GM12878 (cell line): ENCODE results near the gene CAMTA2. TPM values are rescaled to one million over a fixed set of nuclear protein-coding genes. Genes with fewer than 3 reads are reported as not detected.
A peak's percentile ranks its signal among the peaks of the same experiment; 100 is the strongest.

Source experiments
- ATAC-seq: fragments of 200-7000 bp; cut with Tn5 transposase; 3 replicates; pipeline ENCODE4 v1.9.1; 2020; ENCODE audit warnings: mild to moderate bottlenecking, moderate library complexity
- BruUV-seq: library from RNA; stranded (reverse); fragments of 400-500 nt; replicated peaks from 2 replicates; lab custom pipeline; 2021; lab: Mats Ljungman, UMichigan
- CTCF ChIA-PET: fragments of 300-600 bp; sonication (Branson Sonifier 250); formaldehyde crosslinking; extraction: SDS; loops from one replicate; lab custom pipeline; 2021; ENCODE audit warnings: inconsistent platforms; lab: Yijun Ruan, JAX
- POLR2A ChIA-PET: fragments of 350-600 bp; formaldehyde crosslinking; extraction: SDS; loops from one replicate; lab custom pipeline; 2021; ENCODE audit warnings: inconsistent platforms; lab: Charles Lee
- RAD21 ChIA-PET: fragments of 300-600 bp; sonication (Branson Sonifier 250); formaldehyde crosslinking; loops from one replicate; lab custom pipeline; 2023; ENCODE audit warnings: antibody characterized with exemption; ENCODE audit not compliant: unreplicated experiment; lab: Charles Lee
- SMC1A ChIA-PET: fragments of 300-600 bp; sonication (Branson Sonifier 250); formaldehyde crosslinking; loops from one replicate; lab custom pipeline; 2023; ENCODE audit not compliant: unreplicated experiment, uncharacterized antibody; lab: Charles Lee
- DNase-seq: peaks from one replicate; pipeline ENCODE4 v3.0.0-alpha.2; 2011; ENCODE audit warnings: low read depth, low spot score
- FAIRE-seq: peaks from 3 replicates; lab custom pipeline; 2011; peaks lifted over from hg19 to GRCh38; lab: Jason Lieb, UNC
- H2AFZ ChIP-seq: 2 replicates; pipeline ENCODE4 v1.6.0; 2011; ENCODE audit warnings: low read depth, low read length, control low read depth; ENCODE audit not compliant: control insufficient read depth
- H3K27ac ChIP-seq: 2 replicates; pipeline ENCODE4 v1.5.1; 2011; ENCODE audit warnings: control low read depth; ENCODE audit not compliant: control insufficient read depth, insufficient read depth
- H3K27me3 ChIP-seq, 2 experiments: replicated peaks in 1 of 2; 2 replicates each; pipeline versions ENCODE4 v1.6.0 to v1.6.1; 2011; ENCODE audit warnings: low read length in 1 of 2; ENCODE audit not compliant: control insufficient read depth in 2 of 2, insufficient read depth in 2 of 2
- H3K36me3 ChIP-seq, 2 experiments: 2 replicates each; pipeline ENCODE4 v1.5.1; 2011; ENCODE audit warnings: low read length in 1 of 2; ENCODE audit not compliant: control insufficient read depth in 2 of 2, insufficient read depth in 2 of 2
- H3K4me1 ChIP-seq: 2 replicates; pipeline ENCODE4 v1.6.1; 2011; ENCODE audit warnings: mild to moderate bottlenecking, low read length, moderate library complexity, mixed read lengths; ENCODE audit not compliant: control insufficient read depth, insufficient read depth
- H3K4me2 ChIP-seq: 2 replicates; pipeline ENCODE4 v1.6.0; 2011; ENCODE audit warnings: control low read depth; ENCODE audit not compliant: control insufficient read depth, insufficient read depth
- H3K4me3 ChIP-seq: fragments of 200-600 bp; sonication (generic); 2 replicates; pipeline ENCODE4 v1.5.1; 2016
- H3K79me2 ChIP-seq: 2 replicates; pipeline ENCODE4 v1.6.0; 2011; ENCODE audit warnings: low read length; ENCODE audit not compliant: control insufficient read depth, insufficient read depth
- H3K9ac ChIP-seq: 2 replicates; pipeline ENCODE4 v1.8.0; 2011; ENCODE audit warnings: low read length, control low read depth, mixed read lengths; ENCODE audit not compliant: control insufficient read depth, insufficient read depth
- H3K9me3 ChIP-seq: replicated peaks from 3 replicates; pipeline ENCODE4 v1.5.1; 2011; ENCODE audit warnings: mild to moderate bottlenecking, low read length; ENCODE audit not compliant: control insufficient read depth, insufficient read depth
- H4K20me1 ChIP-seq: 2 replicates; pipeline ENCODE4 v1.6.0; 2011; ENCODE audit not compliant: control insufficient read depth, insufficient read depth
- BCL11A ChIP-seq: IDR thresholded peaks from 2 replicates; pipeline ENCODE4 v1.6.1; 2011; ENCODE audit warnings: low read depth, low read length
- IKZF2 ChIP-seq, 2 experiments: fragments of 450-650 bp; IDR thresholded peaks; 2 replicates each; pipeline ENCODE4 v1.6.1; 2017; ENCODE audit warnings: mild to moderate bottlenecking in 2 of 2, moderate library complexity in 2 of 2
- MEF2B ChIP-seq: fragments of 450-650 bp; IDR thresholded peaks from 2 replicates; pipeline ENCODE4 v1.6.1; 2018; ENCODE audit warnings: mild to moderate bottlenecking, moderate library complexity; ENCODE audit not compliant: partially characterized antibody, poor library complexity, severe bottlenecking
- NBN ChIP-seq: fragments of 450-650 bp; IDR thresholded peaks from 2 replicates; pipeline ENCODE4 v1.6.1; 2016
- NFXL1 ChIP-seq: fragments of 450-650 bp; IDR thresholded peaks from 2 replicates; pipeline ENCODE4 v1.6.1; 2017; ENCODE audit warnings: antibody characterized with exemption, mild to moderate bottlenecking, borderline replicate concordance
- PAX8 ChIP-seq: fragments of 450-650 bp; IDR thresholded peaks from 2 replicates; pipeline ENCODE4 v1.6.1; 2017; ENCODE audit warnings: mild to moderate bottlenecking, moderate library complexity
- POLR2AphosphoS2 ChIP-seq: IDR thresholded peaks from 2 replicates; pipeline ENCODE4 v1.6.1; 2011; ENCODE audit warnings: low read depth, mild to moderate bottlenecking, low read length, improper control_type of control experiment, moderate library complexity
- SIN3A ChIP-seq: IDR thresholded peaks from 2 replicates; pipeline ENCODE4 v1.6.1; 2012; ENCODE audit warnings: low read depth, low read length, improper control_type of control experiment
- TCF3 ChIP-seq: IDR thresholded peaks from 2 replicates; pipeline ENCODE4 v1.6.1; 2012; ENCODE audit warnings: low read depth, mild to moderate bottlenecking, low read length, borderline replicate concordance; ENCODE audit not compliant: insufficient read depth
- USF1 ChIP-seq: IDR thresholded peaks from 2 replicates; pipeline ENCODE4 v1.6.1; 2011; ENCODE audit warnings: borderline replicate concordance, low read depth, mild to moderate bottlenecking, moderate library complexity, mixed read lengths, low read length; ENCODE audit not compliant: insufficient read depth; ENCODE audit errors: extremely low read length
- ZBTB40 ChIP-seq: fragments of 450-650 bp; IDR thresholded peaks from 2 replicates; pipeline ENCODE4 v1.6.1; 2016; ENCODE audit warnings: mild to moderate bottlenecking, moderate library complexity, borderline replicate concordance
- WGBS: methylation state at CpG from one replicate; pipeline ENCODE4 v1.1.6; 2016; ENCODE audit warnings: low lambda C conversion rate; ENCODE audit not compliant: insufficient replicate concordance, insufficient coverage; ENCODE audit errors: missing lambda C conversion rate; 5-methylcytosine and 5-hydroxymethylcytosine counted together
- in situ Hi-C: fragments of 300-500 bp; cut with MboI; formaldehyde crosslinking; loops from 9 replicates; pipeline ENCODE4 v1.14.3; 2018; ENCODE audit warnings: mixed read lengths
- intact Hi-C: fragments of 100-400 bp; cut with micrococcal nuclease; formaldehyde crosslinking; loops from one replicate; pipeline ENCODE4 v1.14.2; 2022; ENCODE audit not compliant: unreplicated experiment
- polyA plus RNA-seq, 11 experiments: library from polyadenylated mRNA; depleted of rRNA in 4 of 11; unstranded in 6 of 11; stranded (reverse) in 5 of 11; fragments of >200 nt; fragmentation: Nextera tagmentation in 4 of 11; fragmentation: Illumina TruSeq in 1 of 11; extraction: Ambion mirVana in 4 of 11; extraction: Trizol in 1 of 11; gene quantifications; 1 replicate in 1 of 11; 2 replicates in 10 of 11; pipeline versions ENCODE4 v1.2.1 to v1.2.3, GENCODE V29; 2011 to 2016; ENCODE audit warnings: inconsistent platforms in 2 of 11, missing spikeins in 2 of 11, low read depth in 1 of 11
- total RNA-seq, 4 experiments: library from RNA; depleted of rRNA in 3 of 4; stranded (reverse); fragments of >200 nt in 3 of 4; fragmentation: Illumina TruSeq in 1 of 4; extraction: Trizol in 1 of 4; gene quantifications; 2 replicates each; pipeline versions ENCODE4 v1.2.1 to v1.2.3, GENCODE V29; 2013 to 2021
- TF ChIP-seq, protein P1 (sequence below): fragments of 450-650 bp; IDR thresholded peaks from 2 replicates; pipeline ENCODE4 v1.6.1; 2014; ENCODE audit warnings: mild to moderate bottlenecking
- TF ChIP-seq, protein P2 (sequence below): fragments of 450-650 bp; conservative IDR thresholded peaks from 2 replicates; pipeline ENCODE4 v1.6.1; 2017; ENCODE audit warnings: mild to moderate bottlenecking, moderate library complexity

The CAMTA2 gene
- total and polyA plus RNA-seq, 10 of the 15 experiments (the other 5 are each of a cell fraction or from before 2014, with no cell fraction given) = 0.42 to 29.3 (median 11.2) TPM

- no peaks in the 10 kb centered on the region for H3K36me3 ChIP-seq
- ChIA-PET RAD21 (interaction anchor here (1.2 to 3.7 kb wide), 9 partner anchors 10 to 250 kb away, joined by 3 to 15 read pairs (median 4); partner anchors contain the start of genes INCA1, KIF1C, RNF167 and SLC25A11), SMC1A (interaction anchor here (0.6 to 2.8 kb wide), 11 partner anchors 9 to 79 kb away, joined by 3 to 13 read pairs (median 4); partner anchors contain the start of genes INCA1, KIF1C, RNF167 and SLC25A11), CTCF (interaction anchor here (0.9 to 2.9 kb wide), 12 partner anchors 9 to 123 kb away, joined by 3 to 19 read pairs (median 5); partner anchors contain the start of gene SPAG7), POLR2A (interaction anchor here (0.6 to 2.3 kb wide), 10 partner anchors 10 to 189 kb away, joined by 3 to 22 read pairs (median 6); partner anchors contain the start of genes INCA1, KIF1C, PFN1 and RNF167)
- peak overlapping the region; percentile 90 for H3K27ac ChIP-seq
- H3K4me2 ChIP-seq = peak overlapping the region; percentile 99
- BruUV-seq = TSS peak; percentile 90
- peaks cover 16% of the 10 kb centered on the region for H3K4me1 ChIP-seq
- under 1% methylated on average over 30 of the region's 30 CpGs for WGBS
- H3K4me3 ChIP-seq = peak overlapping the region; percentile 74
- DNase-seq = no peak
- peaks cover 25% of the 10 kb centered on the region for H3K79me2 ChIP-seq
- peak overlapping the region; percentile 90 for H2AFZ ChIP-seq
- ATAC-seq = peak; percentile 44
- H3K9ac ChIP-seq = peak overlapping the region; percentile 96
- intact Hi-C loops = no loop called here
- no peaks in the 10 kb centered on the region for H3K27me3 ChIP-seq
- no peak for FAIRE-seq
- no peaks in the 10 kb centered on the region for H3K9me3 ChIP-seq
- in situ Hi-C loops = no loop called here
- no peaks in the 10 kb centered on the region for H4K20me1 ChIP-seq
- TF ChIP-seq IKZF2 (IDR thresholded peaks at IDR 0.05) (no peak), NBN (0 out of 2 replicates have a peak, but pooled peaks have one; percentile 15), SIN3A (0 out of 2 replicates have a peak, but pooled peaks have one; percentile 58), TCF3 (no peak), ZBTB40 (peak; percentile 17; the same call in 1 of the 2 replicates), NFXL1 (no peak), MEF2B (peak; percentile 71), PAX8 (no peak), USF1 (peak; percentile 1), BCL11A (no peak), POLR2AphosphoS2 (0 out of 2 replicates have a peak, but pooled peaks have one; percentile 6)
- TF ChIP-seq, protein P1, sequence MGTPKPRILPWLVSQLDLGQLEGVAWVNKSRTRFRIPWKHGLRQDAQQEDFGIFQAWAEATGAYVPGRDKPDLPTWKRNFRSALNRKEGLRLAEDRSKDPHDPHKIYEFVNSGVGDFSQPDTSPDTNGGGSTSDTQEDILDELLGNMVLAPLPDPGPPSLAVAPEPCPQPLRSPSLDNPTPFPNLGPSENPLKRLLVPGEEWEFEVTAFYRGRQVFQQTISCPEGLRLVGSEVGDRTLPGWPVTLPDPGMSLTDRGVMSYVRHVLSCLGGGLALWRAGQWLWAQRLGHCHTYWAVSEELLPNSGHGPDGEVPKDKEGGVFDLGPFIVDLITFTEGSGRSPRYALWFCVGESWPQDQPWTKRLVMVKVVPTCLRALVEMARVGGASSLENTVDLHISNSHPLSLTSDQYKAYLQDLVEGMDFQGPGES = no peak
- TF ChIP-seq, protein P2, sequence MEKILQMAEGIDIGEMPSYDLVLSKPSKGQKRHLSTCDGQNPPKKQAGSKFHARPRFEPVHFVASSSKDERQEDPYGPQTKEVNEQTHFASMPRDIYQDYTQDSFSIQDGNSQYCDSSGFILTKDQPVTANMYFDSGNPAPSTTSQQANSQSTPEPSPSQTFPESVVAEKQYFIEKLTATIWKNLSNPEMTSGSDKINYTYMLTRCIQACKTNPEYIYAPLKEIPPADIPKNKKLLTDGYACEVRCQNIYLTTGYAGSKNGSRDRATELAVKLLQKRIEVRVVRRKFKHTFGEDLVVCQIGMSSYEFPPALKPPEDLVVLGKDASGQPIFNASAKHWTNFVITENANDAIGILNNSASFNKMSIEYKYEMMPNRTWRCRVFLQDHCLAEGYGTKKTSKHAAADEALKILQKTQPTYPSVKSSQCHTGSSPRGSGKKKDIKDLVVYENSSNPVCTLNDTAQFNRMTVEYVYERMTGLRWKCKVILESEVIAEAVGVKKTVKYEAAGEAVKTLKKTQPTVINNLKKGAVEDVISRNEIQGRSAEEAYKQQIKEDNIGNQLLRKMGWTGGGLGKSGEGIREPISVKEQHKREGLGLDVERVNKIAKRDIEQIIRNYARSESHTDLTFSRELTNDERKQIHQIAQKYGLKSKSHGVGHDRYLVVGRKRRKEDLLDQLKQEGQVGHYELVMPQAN = peak; percentile 20; the same call in 1 of the 2 replicates
Observed at GRCh38 chr17:4987767-4988567, 492 bp upstream of the CAMTA2 start.
